ENCODE results near the gene OR5K1. TPM values are rescaled to one million over a fixed set of nuclear protein-coding genes. Genes with fewer than 3 reads are reported as not detected.

OR5K1 gene
- total and polyA plus RNA-seq, 2 of the 8 experiments (the other 6 are each of a cell fraction or from before 2014, with no cell fraction given): not detected

DNA sequence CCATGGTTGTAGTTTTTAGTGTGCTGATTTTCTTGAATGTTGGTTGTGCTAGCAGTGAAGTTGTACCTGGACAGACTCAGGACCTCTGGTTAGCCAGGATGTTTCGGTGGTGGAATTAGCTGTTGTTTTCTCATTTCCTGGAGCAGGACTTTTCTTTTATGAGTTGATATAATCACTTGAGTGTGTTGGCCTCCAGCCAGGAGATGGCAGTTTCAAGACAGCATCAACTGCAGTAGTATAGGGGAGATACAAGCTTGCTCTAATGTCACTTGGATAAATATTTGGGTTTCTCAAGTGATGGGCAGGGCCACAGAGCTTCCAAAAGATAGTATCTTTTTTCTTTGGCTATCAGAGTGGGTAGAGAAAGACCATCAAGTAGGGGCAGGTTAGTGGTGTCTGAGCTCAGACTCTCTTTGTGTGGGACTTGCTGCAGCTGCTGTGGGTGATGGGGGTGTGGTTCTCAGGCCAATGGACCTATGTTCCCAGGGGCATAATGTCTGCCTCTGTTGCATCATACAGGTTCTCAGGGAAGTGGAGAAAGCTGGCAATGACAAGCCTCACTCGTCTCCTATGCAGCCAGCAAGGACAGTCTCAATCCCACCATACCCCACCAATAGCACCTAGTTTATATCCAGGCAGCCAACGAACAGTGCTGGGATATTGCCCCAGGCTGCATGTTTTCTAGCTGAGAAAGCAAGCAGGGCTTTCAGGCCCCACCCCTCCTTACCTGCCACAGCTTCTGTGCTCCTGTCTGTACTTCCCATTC, 19.9 kb downstream of the OR5K1 start:
- no peak overlapping the region for H4K8ac ChIP-seq (ENCODE audit: extremely low read depth, insufficient read depth, low read length)
- H4K5ac ChIP-seq (ENCODE audit: insufficient read length, low read depth, low read length): no peak overlapping the region
- H3K4me2 ChIP-seq (ENCODE audit: insufficient read depth in 1 of 2, low read depth in 2 of 2, low read length in 2 of 2): no peak overlapping the region
- no peak overlapping the region for H2BK12ac ChIP-seq (ENCODE audit: low read depth, low read length)
- 87% methylated on average over 3 of the region's 3 CpGs; no CpG with 5 or more reads in 1 of the 2 experiments for WGBS, 2 experiments (ENCODE audit: extremely low coverage in 1 of 2, insufficient coverage in 1 of 2, insufficient read length in 1 of 2, insufficient replicate concordance in 2 of 2, low coverage in 1 of 2, low lambda C conversion rate in 2 of 2, missing lambda C conversion rate in 1 of 2)
- no peak overlapping the region for H3K18ac ChIP-seq (ENCODE audit: extremely low read depth, low read length)
- no peak overlapping the region for H2AK5ac ChIP-seq (ENCODE audit: low read depth, low read length)
- H2BK20ac ChIP-seq (ENCODE audit: low read length): no peak overlapping the region
- no peak overlapping the region for H3K4ac ChIP-seq (replicated peaks; ENCODE audit: insufficient read length, low read depth, low read length)
- H3K27me3 ChIP-seq (replicated peaks in 1 of 4; ENCODE audit: control insufficient read depth in 3 of 4, extremely low read depth in 1 of 4, insufficient read depth in 3 of 4, low read length in 3 of 4): no peaks in the 10 kb centered on the region
- H3K56ac ChIP-seq (replicated peaks; ENCODE audit: insufficient read length, low read depth, low read length): no peak overlapping the region
- H2BK15ac ChIP-seq (ENCODE audit: low read length): no peak overlapping the region
- H3K9me3 ChIP-seq (ENCODE audit: insufficient read depth in 2 of 2, low read depth in 1 of 2, low read length in 1 of 2): peaks cover 0 to 2% of the 10 kb centered on the region in 2 experiments; a peak in 1 of 4 replicates
- no peak overlapping the region for H2BK120ac ChIP-seq (replicated peaks; ENCODE audit: low read depth, low read length)
- H3K4me3 ChIP-seq (ENCODE audit: extremely low read depth in 1 of 4, insufficient read depth in 2 of 4, low read depth in 3 of 4, low read length in 4 of 4): no peak overlapping the region
- H3K23ac ChIP-seq (ENCODE audit: insufficient read length): no peak overlapping the region
- H2BK5ac ChIP-seq (ENCODE audit: low read depth, low read length): no peak overlapping the region; the same call in 1 of the 2 replicates
- H3K4me1 ChIP-seq (replicated peaks in 1 of 4; ENCODE audit: control insufficient read depth in 3 of 4, insufficient read depth in 4 of 4, low read length in 3 of 4): no peaks in the 10 kb centered on the region
- H3K9ac ChIP-seq (replicated peaks in 1 of 4; ENCODE audit: extremely low read depth in 1 of 4, low read depth in 3 of 4, low read length in 3 of 4): no peak overlapping the region
- ChIA-PET CTCF (ENCODE audit: partially characterized antibody) (interaction anchor here (1.1 to 1.5 kb wide), 3 partner anchors 44 to 147 kb away, joined by 3 to 4 read pairs (median 3); no protein-coding TSS in a partner anchor), POLR2A (ENCODE audit: partially characterized antibody) (no interaction called here)
- DNase-seq (ENCODE audit: low read depth in 1 of 2, low spot score in 2 of 2) (no peak), FAIRE-seq (no peak)
- H3K14ac ChIP-seq (ENCODE audit: insufficient read length): no peak overlapping the region
- no peaks in the 10 kb centered on the region for H3K23me2 ChIP-seq (ENCODE audit: low read depth, low read length)
- no peaks in the 10 kb centered on the region for H3K36me3 ChIP-seq (ENCODE audit: control insufficient read depth in 2 of 4, insufficient read depth in 4 of 4, low read length in 3 of 4)
- no peaks in the 10 kb centered on the region for H3K79me2 ChIP-seq (ENCODE audit: control insufficient read depth in 1 of 2, insufficient read depth in 2 of 2, low read length in 2 of 2)
- H3K79me1 ChIP-seq (ENCODE audit: low read depth, low read length): no peaks in the 10 kb centered on the region
- H4K91ac ChIP-seq (replicated peaks; ENCODE audit: insufficient read length, low read length): no peak overlapping the region
- H3K27ac ChIP-seq (ENCODE audit: low read depth, low read length): no peak overlapping the region
- no peaks in the 10 kb centered on the region for H4K20me1 ChIP-seq (replicated peaks in 1 of 2; ENCODE audit: control insufficient read depth in 1 of 2, insufficient read depth in 2 of 2, low read length in 2 of 2)
- H2AFZ ChIP-seq (ENCODE audit: low read length): peak overlapping the region; percentile 64; the same call in 1 of the 2 replicates

Measured in H1 (cell line).